OCI-LY7 (cell line): ENCODE results near the gene ATXN10. TPM values are rescaled to one million over a fixed set of nuclear protein-coding genes. Genes with fewer than 3 reads are reported as not detected.

Experiments used
- BruUV-seq: library from RNA; stranded (reverse); fragments of 400-500 nt; replicated peaks from 2 replicates; lab custom pipeline; 2021; lab: Mats Ljungman, UMichigan
- CTCF ChIA-PET: fragments of 300-600 bp; sonication (Branson Sonifier 250); formaldehyde crosslinking; loops from one replicate; lab custom pipeline; 2022; ENCODE audit warnings: antibody characterized with exemption; ENCODE audit not compliant: unreplicated experiment; lab: Charles Lee
- POLR2A ChIA-PET: fragments of 300-600 bp; sonication (Branson Sonifier 250); formaldehyde crosslinking; loops from one replicate; lab custom pipeline; 2022; ENCODE audit warnings: antibody characterized with exemption; lab: Charles Lee
- DNase-seq: peaks from one replicate; pipeline ENCODE4 v3.0.0-alpha.2; 2015; ENCODE audit warnings: low spot score
- H2AFZ ChIP-seq: fragments of 200-600 bp; sonication (generic), shearing (Covaris generic); 2 replicates; pipeline ENCODE4 v1.6.1; 2014; ENCODE audit warnings: mild to moderate bottlenecking, antibody characterized with exemption, low read length, moderate library complexity
- H3K27ac ChIP-seq: fragments of 200-600 bp; sonication (generic); 2 replicates; pipeline ENCODE4 v1.5.1; 2014; ENCODE audit warnings: mixed run types, low read depth, mild to moderate bottlenecking, moderate library complexity, low read length, inconsistent platforms; ENCODE audit not compliant: poor library complexity, severe bottlenecking
- H3K36me3 ChIP-seq: fragments of 200-600 bp; sonication (generic); 2 replicates; pipeline ENCODE4 v1.6.1; 2014; ENCODE audit warnings: mild to moderate bottlenecking, antibody characterized with exemption, low read length, moderate library complexity, mixed read lengths; ENCODE audit not compliant: insufficient read depth
- H3K4me1 ChIP-seq: fragments of 200-600 bp; sonication (generic); 2 replicates; pipeline ENCODE4 v1.5.1; 2014; ENCODE audit warnings: mild to moderate bottlenecking, low read length; ENCODE audit not compliant: insufficient read depth, poor library complexity, severe bottlenecking
- H3K4me2 ChIP-seq: fragments of 200-600 bp; sonication (generic); 2 replicates; pipeline ENCODE4 v1.6.1; 2014; ENCODE audit warnings: mild to moderate bottlenecking, low read length
- H3K4me3 ChIP-seq: fragments of 200-600 bp; sonication (generic); 2 replicates; pipeline ENCODE4 v1.5.1; 2014; ENCODE audit warnings: mild to moderate bottlenecking, low read depth, low read length; ENCODE audit not compliant: poor library complexity, severe bottlenecking
- H3K79me2 ChIP-seq: fragments of 200-600 bp; sonication (generic); 2 replicates; pipeline ENCODE4 v1.6.1; 2016; ENCODE audit warnings: low read depth, mild to moderate bottlenecking, low read length, moderate library complexity, mixed read lengths; ENCODE audit not compliant: insufficient read depth
- H3K9me2 ChIP-seq: fragments of 200-600 bp; sonication (generic); 2 replicates; pipeline ENCODE4 v1.6.1; 2016; ENCODE audit warnings: mild to moderate bottlenecking, low read length, mixed read lengths; ENCODE audit not compliant: insufficient read depth
- H3K9me3 ChIP-seq: fragments of 200-600 bp; sonication (generic); 2 replicates; pipeline ENCODE4 v1.6.1; 2014; ENCODE audit warnings: mild to moderate bottlenecking, mixed run types, low read length, mixed read lengths
- H4K20me1 ChIP-seq: fragments of 200-600 bp; sonication (generic); 2 replicates; pipeline ENCODE4 v1.6.1; 2014; ENCODE audit warnings: mild to moderate bottlenecking, antibody characterized with exemption, low read length, moderate library complexity, mixed read lengths; ENCODE audit not compliant: insufficient read depth
- EZH2phosphoT487 ChIP-seq: fragments of 200-600 bp; sonication (generic); IDR thresholded peaks from 2 replicates; pipeline ENCODE4 v1.6.1; 2018; ENCODE audit warnings: low read depth, borderline replicate concordance, mild to moderate bottlenecking, mixed run types, antibody characterized with exemption, low read length, moderate library complexity, mixed read lengths
- intact Hi-C: fragments of 100-400 bp; cut with micrococcal nuclease; formaldehyde crosslinking; loops from one replicate; pipeline ENCODE4 v1.10.0; 2022; ENCODE audit not compliant: unreplicated experiment
- total RNA-seq, 2 experiments: library from RNA; depleted of rRNA in 1 of 2; stranded (reverse); fragments of >200 nt in 1 of 2; shearing (Covaris generic) in 1 of 2; gene quantifications; 2 replicates each; pipeline ENCODE4 v1.2.3, GENCODE V29; 2014 to 2022
- TF ChIP-seq, protein P1 (sequence below): fragments of 200-600 bp; sonication (generic); conservative IDR thresholded peaks from 2 replicates; pipeline ENCODE4 v1.5.1; 2014; ENCODE audit warnings: mild to moderate bottlenecking, antibody characterized with exemption, low read length, moderate library complexity, mixed read lengths

ATXN10 gene
- total RNA-seq, 2 experiments from 2014 or later = 66.1 to 197 TPM

DNA sequence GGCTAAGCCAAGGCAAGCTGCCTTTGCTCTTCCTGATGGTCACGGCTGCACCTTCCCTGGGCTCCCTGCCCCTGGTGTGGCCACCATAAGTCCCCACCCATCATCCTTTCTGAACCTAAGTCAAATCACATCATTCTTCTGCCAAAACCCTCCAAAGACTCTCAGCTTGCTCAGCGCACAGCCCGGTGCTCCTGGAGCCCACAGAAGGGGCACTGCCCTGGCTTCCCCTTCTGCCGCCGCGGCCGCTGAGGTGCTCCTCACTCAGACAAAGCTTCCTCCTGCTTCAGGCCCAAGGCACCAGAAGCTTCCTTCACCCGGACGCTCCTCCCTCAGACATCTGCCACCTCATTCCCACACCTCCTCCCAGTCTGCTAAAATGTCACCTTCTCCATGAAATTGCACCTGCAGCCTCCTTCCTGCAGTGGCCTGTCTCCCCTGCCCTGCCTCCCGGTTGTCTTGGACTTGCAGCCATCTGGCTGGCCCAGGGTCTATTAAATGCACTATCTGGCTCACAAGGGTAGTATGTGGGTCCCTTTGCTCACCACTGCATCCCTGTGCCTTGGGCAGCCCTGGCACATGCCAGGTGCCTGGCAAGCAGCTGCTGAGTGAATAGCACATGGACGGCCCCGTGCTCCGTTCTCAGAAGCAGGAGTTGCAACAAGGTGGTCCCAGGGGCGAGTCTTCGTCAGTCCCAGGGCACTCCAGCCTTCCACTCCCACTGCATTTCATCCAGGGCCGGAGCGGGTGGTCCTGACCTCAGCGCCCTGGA lies 197.1 kb downstream of the ATXN10 start:
- Histone ChIP-seq H3K4me3 (no peak overlapping the region), H3K4me1 (no peaks in the 10 kb centered on the region), H3K79me2 (no peaks in the 10 kb centered on the region), H3K4me2 (no peak overlapping the region), H4K20me1 (no peaks in the 10 kb centered on the region), H3K36me3 (no peaks in the 10 kb centered on the region), H3K9me3 (0 out of 2 replicates have a peak, but pooled peaks cover 6% of the 10 kb centered on the region), H2AFZ (no peak overlapping the region), H3K9me2 (no peaks in the 10 kb centered on the region), H3K27ac (no peak overlapping the region)
- DNase-seq = no peak
- intact Hi-C loops = no loop called here
- ChIA-PET CTCF (no interaction called here), POLR2A (no interaction called here)
- no peak for TF ChIP-seq EZH2phosphoT487
- no TSS peak for BruUV-seq

- no peaks in the 10 kb centered on the region for H3K79me2 ChIP-seq
- no peak for TF ChIP-seq EZH2phosphoT487
- TF ChIP-seq, protein P1, sequence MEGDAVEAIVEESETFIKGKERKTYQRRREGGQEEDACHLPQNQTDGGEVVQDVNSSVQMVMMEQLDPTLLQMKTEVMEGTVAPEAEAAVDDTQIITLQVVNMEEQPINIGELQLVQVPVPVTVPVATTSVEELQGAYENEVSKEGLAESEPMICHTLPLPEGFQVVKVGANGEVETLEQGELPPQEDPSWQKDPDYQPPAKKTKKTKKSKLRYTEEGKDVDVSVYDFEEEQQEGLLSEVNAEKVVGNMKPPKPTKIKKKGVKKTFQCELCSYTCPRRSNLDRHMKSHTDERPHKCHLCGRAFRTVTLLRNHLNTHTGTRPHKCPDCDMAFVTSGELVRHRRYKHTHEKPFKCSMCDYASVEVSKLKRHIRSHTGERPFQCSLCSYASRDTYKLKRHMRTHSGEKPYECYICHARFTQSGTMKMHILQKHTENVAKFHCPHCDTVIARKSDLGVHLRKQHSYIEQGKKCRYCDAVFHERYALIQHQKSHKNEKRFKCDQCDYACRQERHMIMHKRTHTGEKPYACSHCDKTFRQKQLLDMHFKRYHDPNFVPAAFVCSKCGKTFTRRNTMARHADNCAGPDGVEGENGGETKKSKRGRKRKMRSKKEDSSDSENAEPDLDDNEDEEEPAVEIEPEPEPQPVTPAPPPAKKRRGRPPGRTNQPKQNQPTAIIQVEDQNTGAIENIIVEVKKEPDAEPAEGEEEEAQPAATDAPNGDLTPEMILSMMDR = no peak
- ChIA-PET POLR2A (no interaction called here), CTCF (no interaction called here)
- H3K4me1 ChIP-seq = no peaks in the 10 kb centered on the region
- H3K36me3 ChIP-seq = no peaks in the 10 kb centered on the region
- H2AFZ ChIP-seq = no peak overlapping the region
- intact Hi-C loops = no loop called here
- DNase-seq = no peak
- H3K27ac ChIP-seq = no peak overlapping the region
- no peaks in the 10 kb centered on the region for H3K9me2 ChIP-seq
- H3K4me2 ChIP-seq = no peak overlapping the region
- BruUV-seq = no TSS peak
- H3K9me3 ChIP-seq = 0 out of 2 replicates have a peak, but pooled peaks cover 6% of the 10 kb centered on the region
- H3K4me3 ChIP-seq = no peak overlapping the region
- H4K20me1 ChIP-seq = no peaks in the 10 kb centered on the region
Observed at GRCh38 chr22:45869340-45869847, 197.8 kb downstream of the ATXN10 start.

- no peak overlapping the region for H3K4me2 ChIP-seq
- TF ChIP-seq, protein P1 = no peak
- TF ChIP-seq EZH2phosphoT487 = no peak
- ChIA-PET CTCF (no interaction called here), POLR2A (no interaction called here)
- H3K9me2 ChIP-seq = no peaks in the 10 kb centered on the region
- no peak for DNase-seq
- BruUV-seq = no TSS peak
- no peaks in the 10 kb centered on the region for H3K79me2 ChIP-seq
- H2AFZ ChIP-seq = no peak overlapping the region
- H3K9me3 ChIP-seq = 0 out of 2 replicates have a peak, but pooled peaks cover 6% of the 10 kb centered on the region
- intact Hi-C loops = no loop called here
- no peak overlapping the region for H3K4me3 ChIP-seq
- H4K20me1 ChIP-seq = no peaks in the 10 kb centered on the region
- H3K4me1 ChIP-seq = no peaks in the 10 kb centered on the region
- no peaks in the 10 kb centered on the region for H3K36me3 ChIP-seq
- H3K27ac ChIP-seq = no peak overlapping the region
Observed at GRCh38 chr22:45870011-45870410, 198.4 kb downstream of the ATXN10 start.
